OCI-LY1 (cell line): Measurements from ENCODE around the gene SLC2A13.

Experiments used
- H2AFZ ChIP-seq: fragments of 200-600 bp; sonication (generic), shearing (Covaris generic); 2 replicates; pipeline ENCODE4 v1.6.0; 2014; ENCODE audit warnings: antibody characterized with exemption, mild to moderate bottlenecking, low read length
- H3F3A ChIP-seq: fragments of 200-600 bp; sonication (generic), shearing (Covaris generic); 2 replicates; pipeline ENCODE4 v1.6.0; 2014; ENCODE audit warnings: mild to moderate bottlenecking, antibody characterized with exemption, low read length, moderate library complexity; ENCODE audit not compliant: insufficient read depth
- H3K27ac ChIP-seq: fragments of 200-600 bp; sonication (generic); 2 replicates; pipeline ENCODE4 v1.5.1; 2014; ENCODE audit warnings: low read length, mixed run types, mild to moderate bottlenecking, low read depth; ENCODE audit not compliant: poor library complexity, severe bottlenecking
- H3K27me3 ChIP-seq: fragments of 200-600 bp; sonication (generic); 2 replicates; pipeline ENCODE4 v1.6.0; 2014; ENCODE audit warnings: antibody characterized with exemption, mild to moderate bottlenecking, low read length, moderate library complexity; ENCODE audit not compliant: insufficient read depth
- H3K36me3 ChIP-seq: fragments of 200-600 bp; sonication (generic); 2 replicates; pipeline ENCODE4 v1.6.1; 2014; ENCODE audit warnings: mild to moderate bottlenecking, antibody characterized with exemption, low read length, moderate library complexity, mixed read lengths; ENCODE audit not compliant: insufficient read depth
- H3K4me1 ChIP-seq: fragments of 200-600 bp; sonication (generic); 2 replicates; pipeline ENCODE4 v1.5.1; 2014; ENCODE audit warnings: mild to moderate bottlenecking, low read length, moderate library complexity; ENCODE audit not compliant: insufficient read depth, severe bottlenecking
- H3K4me2 ChIP-seq: fragments of 200-600 bp; sonication (generic), shearing (Covaris generic); 2 replicates; pipeline ENCODE4 v1.6.1; 2014; ENCODE audit warnings: low read length
- H3K4me3 ChIP-seq: fragments of 200-600 bp; sonication (generic); 2 replicates; pipeline ENCODE4 v1.5.1; 2014; ENCODE audit warnings: low read length, low read depth, mild to moderate bottlenecking, mixed read lengths; ENCODE audit not compliant: poor library complexity, severe bottlenecking
- H3K79me2 ChIP-seq: fragments of 200-600 bp; shearing (Covaris generic); 2 replicates; pipeline ENCODE4 v1.6.1; 2016; ENCODE audit warnings: mixed run types, low read length, mixed read lengths; ENCODE audit not compliant: insufficient read depth
- H3K9ac ChIP-seq: fragments of 200-600 bp; sonication (generic), shearing (Covaris generic); 2 replicates; pipeline ENCODE4 v1.6.1; 2014; ENCODE audit warnings: mild to moderate bottlenecking, low read length, mixed read lengths
- H3K9me2 ChIP-seq: fragments of 200-600 bp; sonication (generic), shearing (Covaris generic); 2 replicates; pipeline ENCODE4 v1.6.1; 2014; ENCODE audit warnings: low read depth, mild to moderate bottlenecking, low read length, mixed read lengths
- H3K9me3 ChIP-seq: fragments of 200-600 bp; shearing (Covaris generic); 2 replicates; pipeline ENCODE4 v1.6.1; 2014; ENCODE audit warnings: low read length, mixed read lengths
- H4K20me1 ChIP-seq: fragments of 200-600 bp; sonication (generic), shearing (Covaris generic); 2 replicates; pipeline ENCODE4 v1.6.0; 2016; ENCODE audit warnings: mild to moderate bottlenecking, low read length; ENCODE audit not compliant: insufficient read depth
- CTCF ChIP-seq: fragments of 200-600 bp; sonication (generic), shearing (Covaris generic); IDR thresholded peaks from 2 replicates; pipeline ENCODE4 v1.5.1; 2017; ENCODE audit warnings: mild to moderate bottlenecking, antibody characterized with exemption, low read length, moderate library complexity, mixed read lengths
- EZH2 ChIP-seq: fragments of 200-600 bp; sonication (generic), shearing (Covaris generic); IDR thresholded peaks from 2 replicates; pipeline ENCODE4 v1.8.0; 2017; ENCODE audit warnings: borderline replicate concordance, mixed run types, mild to moderate bottlenecking, antibody characterized with exemption, low read length, moderate library complexity, mixed read lengths

The SLC2A13 gene

DNA sequence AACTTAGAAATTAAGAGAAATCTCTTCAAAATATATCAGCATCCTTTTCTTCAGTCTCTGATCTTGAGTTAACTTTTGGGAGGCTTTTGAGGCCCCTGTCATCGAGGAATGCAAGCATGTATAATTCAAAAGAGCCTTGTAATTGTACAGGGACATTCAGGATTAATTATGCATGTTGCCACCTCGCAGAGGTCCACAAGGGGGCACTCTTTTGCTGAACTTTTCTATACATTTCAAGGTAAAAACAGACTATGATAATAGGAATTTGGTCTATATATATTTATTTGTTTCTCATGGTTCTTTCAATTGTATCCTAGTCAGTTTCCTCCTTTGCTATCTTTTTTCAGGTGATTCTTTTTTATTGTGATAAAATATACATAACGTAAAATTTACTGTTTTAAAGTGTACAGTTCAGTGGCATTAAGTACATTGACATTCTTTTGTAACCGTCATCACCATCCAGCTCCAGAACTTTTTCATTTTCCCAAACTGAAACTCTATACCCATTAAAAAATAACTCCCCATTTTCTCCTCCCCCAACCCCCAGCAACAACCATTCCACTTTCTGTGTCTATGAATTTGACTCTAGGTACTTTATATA lies 47.0 kb upstream of the SLC2A13 start:
- Histone ChIP-seq H3K9me3 (no peaks in the 10 kb centered on the region), H3K9me2 (no peaks in the 10 kb centered on the region), H2AFZ (peak overlapping the region; percentile 71; the same call in 1 of the 2 replicates), H3F3A (no peaks in the 10 kb centered on the region), H3K36me3 (no peaks in the 10 kb centered on the region), H3K4me1 (peaks cover 43% of the 10 kb centered on the region), H3K27me3 (no peaks in the 10 kb centered on the region), H3K9ac (no peak overlapping the region), H4K20me1 (no peaks in the 10 kb centered on the region), H3K27ac (no peak overlapping the region), H3K79me2 (no peaks in the 10 kb centered on the region), H3K4me3 (no peak overlapping the region), H3K4me2 (no peak overlapping the region)
- no peak for TF ChIP-seq EZH2
- TF ChIP-seq CTCF: peak; percentile 92

DNA sequence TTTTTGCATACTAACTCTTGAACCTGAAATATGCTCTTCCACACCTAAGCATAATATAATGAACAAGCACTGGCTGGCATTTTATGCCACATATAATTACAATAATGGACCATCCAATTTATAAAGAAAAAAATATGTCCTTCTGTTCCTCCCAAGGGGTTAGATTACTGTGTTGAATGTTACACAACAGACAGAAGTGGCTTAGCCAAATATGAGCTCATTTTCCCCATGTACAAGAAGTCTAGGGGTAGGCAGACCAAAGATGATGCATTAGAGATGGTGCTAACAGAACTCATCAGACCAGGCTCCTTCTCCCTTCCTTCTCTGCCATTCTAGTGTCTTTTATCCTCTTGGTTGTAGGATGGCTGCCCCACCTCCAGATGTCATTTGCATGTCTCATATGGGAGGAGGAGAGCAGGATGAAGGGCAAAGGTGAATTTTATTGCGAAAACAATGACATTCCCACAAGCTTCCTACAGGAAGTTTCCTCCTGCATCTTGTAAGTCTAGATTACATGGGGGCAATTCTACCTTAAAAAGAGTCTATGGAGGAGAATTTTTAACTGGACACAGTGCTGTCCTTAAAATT lies 43.9 kb upstream of the SLC2A13 start:
- Histone ChIP-seq H3K27me3 (no peaks in the 10 kb centered on the region), H3K4me2 (no peak overlapping the region), H3K79me2 (no peaks in the 10 kb centered on the region), H3K9me2 (no peaks in the 10 kb centered on the region), H3K36me3 (no peaks in the 10 kb centered on the region), H3K9ac (no peak overlapping the region), H3K4me1 (peaks cover 18% of the 10 kb centered on the region), H3K4me3 (no peak overlapping the region), H2AFZ (no peak overlapping the region), H4K20me1 (no peaks in the 10 kb centered on the region), H3F3A (no peaks in the 10 kb centered on the region), H3K27ac (no peak overlapping the region), H3K9me3 (no peaks in the 10 kb centered on the region)
- no peak for TF ChIP-seq CTCF
- no peak for TF ChIP-seq EZH2

DNA sequence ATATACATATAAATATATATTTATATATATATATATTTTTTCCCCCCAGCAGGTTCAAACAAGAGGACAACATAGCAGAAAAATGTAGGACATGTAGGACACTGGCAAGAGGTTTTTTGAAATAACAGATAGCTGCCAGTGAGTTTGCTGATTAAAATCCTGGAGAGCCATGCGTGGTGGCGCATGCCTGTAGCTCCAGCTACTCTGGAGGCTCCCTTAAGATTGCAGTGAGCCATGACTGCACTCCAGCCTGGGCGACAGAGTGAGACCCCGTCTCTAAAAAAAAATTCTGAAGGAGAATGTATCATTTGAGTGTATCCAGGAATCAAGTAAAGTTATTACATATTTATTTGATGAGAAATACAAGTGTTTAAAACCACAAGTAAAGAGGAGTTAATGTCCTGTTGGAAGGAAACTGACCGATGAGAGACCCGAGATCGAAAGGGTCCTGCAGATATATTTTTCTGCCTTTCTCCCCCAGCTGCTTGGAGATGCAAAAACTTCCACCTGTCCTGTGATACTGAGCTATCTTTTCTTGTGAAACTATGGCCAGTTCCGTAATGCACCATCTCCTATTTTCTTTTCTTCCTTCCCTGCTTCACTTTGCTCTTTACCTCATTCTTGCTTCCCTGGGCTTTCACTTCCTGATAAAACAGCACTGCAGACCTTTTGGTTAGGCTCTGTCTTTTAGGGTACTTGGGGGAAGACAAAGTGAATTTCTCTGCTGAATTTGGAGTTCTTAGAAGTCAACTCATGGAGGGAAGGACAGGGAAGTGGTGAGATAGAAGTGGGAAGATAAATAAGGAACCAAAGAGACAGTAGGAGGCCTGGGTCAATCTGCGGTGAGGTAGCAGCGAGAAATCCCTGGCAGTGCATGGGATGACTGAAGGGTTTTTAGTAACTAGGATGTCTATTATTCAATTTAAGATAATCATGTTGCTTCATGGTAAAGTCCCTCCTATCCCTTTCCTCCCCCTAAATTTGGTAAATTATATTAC lies 41.2 kb upstream of the SLC2A13 start:
- Histone ChIP-seq H3K79me2 (no peaks in the 10 kb centered on the region), H3K4me3 (no peak overlapping the region), H3K36me3 (no peaks in the 10 kb centered on the region), H3K4me1 (no peaks in the 10 kb centered on the region), H4K20me1 (no peaks in the 10 kb centered on the region), H3K9ac (no peak overlapping the region), H3K27ac (no peak overlapping the region), H3K4me2 (no peak overlapping the region), H2AFZ (no peak overlapping the region), H3F3A (no peaks in the 10 kb centered on the region), H3K9me2 (no peaks in the 10 kb centered on the region), H3K27me3 (no peaks in the 10 kb centered on the region), H3K9me3 (no peaks in the 10 kb centered on the region)
- TF ChIP-seq EZH2 (no peak), CTCF (no peak)
